SH-SY5Y (cell line): ENCODE results near the gene TNFRSF6B.

Experiments used
- GATA2 ChIP-seq: IDR thresholded peaks from 2 replicates; pipeline ENCODE4 v1.6.1; 2011; ENCODE audit warnings: mild to moderate bottlenecking, low read depth, low read length
- GATA3 ChIP-seq: IDR thresholded peaks from 2 replicates; pipeline ENCODE4 v1.6.1; 2011; ENCODE audit warnings: low read depth, mild to moderate bottlenecking, low read length, moderate library complexity

The TNFRSF6B gene

GRCh38 chr20:63746751-63747315 is 50.4 kb downstream of the TNFRSF6B start:
- TF ChIP-seq GATA3 (no peak), GATA2 (no peak)

- TF ChIP-seq GATA3 (no peak), GATA2 (no peak)
These were observed 51.2 kb downstream of the TNFRSF6B start for GRCh38 chr20:63747622-63748069.
